K562 (cell line): ENCODE results near the gene SSU72. TPM values are rescaled to one million over a fixed set of nuclear protein-coding genes. Genes with fewer than 3 reads are reported as not detected.
A peak's percentile ranks its signal among the peaks of the same experiment; 100 is the strongest.

Source experiments
- CREB1 ChIP-seq, 2 experiments: sonication (generic) in 1 of 2; formaldehyde crosslinking in 1 of 2; IDR thresholded peaks; 2 replicates each; pipeline versions ENCODE4 v1.6.1 to v1.8.0; 2012 to 2022; ENCODE audit warnings: inconsistent platforms in 1 of 2, mild to moderate bottlenecking in 1 of 2, missing genetic modification reagents in 1 of 2, moderate library complexity in 1 of 2
- ETV5 ChIP-seq: sonication (generic); formaldehyde crosslinking; IDR thresholded peaks from 2 replicates; pipeline ENCODE4 v1.4.0; 2020; ENCODE audit warnings: low read depth, mild to moderate bottlenecking, missing genetic modification reagents
- HCFC1 ChIP-seq: IDR thresholded peaks from 2 replicates; pipeline ENCODE4 v1.6.1; 2012; ENCODE audit warnings: low read depth, low read length, improper control_type of control experiment
- HMG20B ChIP-seq: fragments of 250-450 bp; sonication (Bioruptor Pico); IDR thresholded peaks from 2 replicates; pipeline ENCODE4 v1.5.0; 2021; ENCODE audit warnings: mild to moderate bottlenecking
- PCBP1 ChIP-seq: fragments of 200-400 bp; formaldehyde crosslinking; IDR thresholded peaks from 2 replicates; pipeline ENCODE4 v1.6.1; 2018; ENCODE audit warnings: mild to moderate bottlenecking, low read depth, low read length; ENCODE audit not compliant: poor library complexity, severe bottlenecking
- RNF2 ChIP-seq: sonication (generic); IDR thresholded peaks from 2 replicates; pipeline ENCODE4 v1.6.1; 2016
- SAP30 ChIP-seq: fragments of 200-600 bp; sonication (generic); IDR thresholded peaks from 2 replicates; pipeline ENCODE4 v1.6.1; 2012; ENCODE audit warnings: borderline replicate concordance, low read depth, mild to moderate bottlenecking, moderate library complexity, low read length, control low read depth, inconsistent platforms; ENCODE audit not compliant: insufficient read depth, poor library complexity, severe bottlenecking
- SMAD2 ChIP-seq: fragments of 150-350 bp; IDR thresholded peaks from 2 replicates; pipeline ENCODE4 v1.6.1; 2014; ENCODE audit warnings: low read depth, mild to moderate bottlenecking, low read length
- YBX1 ChIP-seq: fragments of 450-650 bp; IDR thresholded peaks from 2 replicates; pipeline ENCODE4 v1.7.1; 2016; ENCODE audit warnings: mild to moderate bottlenecking
- ZEB2 ChIP-seq: fragments of 450-650 bp; IDR thresholded peaks from 2 replicates; pipeline ENCODE4 v1.6.1; 2016
- ZFP30 ChIP-seq: fragments of 250-450 bp; sonication (Bioruptor Pico); IDR thresholded peaks from 2 replicates; pipeline ENCODE4 v1.8.0; 2022; ENCODE audit warnings: moderate library complexity, mild to moderate bottlenecking, inconsistent platforms, borderline replicate concordance
- ZNF41 ChIP-seq: fragments of 250-450 bp; sonication (Bioruptor Pico); conservative IDR thresholded peaks from 2 replicates; pipeline ENCODE4 v1.4.0; 2020; ENCODE audit warnings: mild to moderate bottlenecking
- polyA plus RNA-seq, 8 experiments: library from polyadenylated mRNA; depleted of rRNA in 4 of 8; stranded (reverse) in 5 of 8; unstranded in 3 of 8; fragments of >200 nt; fragmentation: Nextera tagmentation in 2 of 8; fragmentation: Illumina TruSeq in 1 of 8; extraction: Ambion mirVana in 2 of 8; extraction: Trizol in 1 of 8; gene quantifications; 2 replicates each; pipeline versions ENCODE4 v1.2.1 to v1.2.3, GENCODE V29; 2011 to 2014; ENCODE audit warnings: inconsistent platforms in 1 of 8, missing spikeins in 1 of 8
- total RNA-seq, 7 experiments: library from RNA; depleted of rRNA in 6 of 7; stranded (reverse); fragments of >200 nt in 6 of 7; fragmentation: Illumina TruSeq in 2 of 7; extraction: Trizol in 2 of 7; gene quantifications; 2 replicates each; pipeline versions ENCODE4 v1.2.1 to v1.2.3, GENCODE V29; 2011 to 2021; ENCODE audit warnings: low replicate concordance in 1 of 7
- TF ChIP-seq, protein P1 (sequence below), 2 experiments: fragments of 450-650 bp; formaldehyde crosslinking in 1 of 2; IDR thresholded peaks; 2 replicates each; pipeline versions ENCODE4 v1.4.0 to v1.6.1; 2014 to 2020; ENCODE audit warnings: mild to moderate bottlenecking in 2 of 2, borderline replicate concordance in 1 of 2, low read depth in 1 of 2
- TF ChIP-seq, protein P2 (sequence below): fragments of 450-650 bp; IDR thresholded peaks from 2 replicates; pipeline ENCODE4 v1.6.1; 2017; ENCODE audit warnings: antibody characterized with exemption

Gene SSU72
- total and polyA plus RNA-seq, 9 of the 15 experiments (the other 6 are each of a cell fraction or from before 2014, with no cell fraction given) = 70.8 to 201 (median 94.6) TPM

DNA sequence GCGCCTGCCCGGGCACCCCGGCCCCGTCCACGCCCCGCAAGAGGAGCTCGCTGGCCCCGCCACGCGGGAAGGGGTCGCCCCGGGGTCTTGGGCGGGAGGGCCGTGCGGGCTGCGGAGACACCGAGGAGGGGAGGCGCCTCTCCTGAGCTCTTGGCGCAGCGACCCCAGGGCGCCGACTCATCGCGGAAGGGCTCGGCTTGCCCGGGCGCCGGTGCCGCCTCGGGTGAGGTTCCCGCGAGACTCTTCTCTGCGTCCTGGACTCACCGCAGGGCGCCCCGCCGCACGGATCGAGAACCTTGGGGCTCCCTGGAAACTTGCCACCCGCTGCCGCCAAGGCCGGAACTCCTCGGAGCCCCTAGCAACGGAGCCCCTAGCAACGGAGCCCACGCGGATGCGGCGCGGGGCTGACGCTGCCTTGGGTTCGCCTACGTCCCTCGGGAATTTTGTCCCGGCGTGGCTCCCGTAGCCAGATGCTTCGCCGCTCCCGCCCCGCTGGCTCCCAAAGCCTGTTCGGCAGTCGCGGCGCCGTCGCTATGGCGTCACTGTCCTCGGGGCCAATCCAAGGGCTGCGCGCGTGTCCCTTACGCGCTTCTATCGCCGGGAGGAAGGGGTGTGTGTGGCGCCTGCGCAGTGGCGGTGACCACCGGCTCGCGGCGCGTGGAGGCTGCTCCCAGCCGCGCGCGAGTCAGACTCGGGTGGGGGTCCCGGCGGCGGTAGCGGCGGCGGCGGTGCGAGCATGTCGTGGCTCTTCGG, 63.0 kb downstream of the SSU72 start, which contains the start of gene ATAD3A (continued):
- TF ChIP-seq, protein P1, sequence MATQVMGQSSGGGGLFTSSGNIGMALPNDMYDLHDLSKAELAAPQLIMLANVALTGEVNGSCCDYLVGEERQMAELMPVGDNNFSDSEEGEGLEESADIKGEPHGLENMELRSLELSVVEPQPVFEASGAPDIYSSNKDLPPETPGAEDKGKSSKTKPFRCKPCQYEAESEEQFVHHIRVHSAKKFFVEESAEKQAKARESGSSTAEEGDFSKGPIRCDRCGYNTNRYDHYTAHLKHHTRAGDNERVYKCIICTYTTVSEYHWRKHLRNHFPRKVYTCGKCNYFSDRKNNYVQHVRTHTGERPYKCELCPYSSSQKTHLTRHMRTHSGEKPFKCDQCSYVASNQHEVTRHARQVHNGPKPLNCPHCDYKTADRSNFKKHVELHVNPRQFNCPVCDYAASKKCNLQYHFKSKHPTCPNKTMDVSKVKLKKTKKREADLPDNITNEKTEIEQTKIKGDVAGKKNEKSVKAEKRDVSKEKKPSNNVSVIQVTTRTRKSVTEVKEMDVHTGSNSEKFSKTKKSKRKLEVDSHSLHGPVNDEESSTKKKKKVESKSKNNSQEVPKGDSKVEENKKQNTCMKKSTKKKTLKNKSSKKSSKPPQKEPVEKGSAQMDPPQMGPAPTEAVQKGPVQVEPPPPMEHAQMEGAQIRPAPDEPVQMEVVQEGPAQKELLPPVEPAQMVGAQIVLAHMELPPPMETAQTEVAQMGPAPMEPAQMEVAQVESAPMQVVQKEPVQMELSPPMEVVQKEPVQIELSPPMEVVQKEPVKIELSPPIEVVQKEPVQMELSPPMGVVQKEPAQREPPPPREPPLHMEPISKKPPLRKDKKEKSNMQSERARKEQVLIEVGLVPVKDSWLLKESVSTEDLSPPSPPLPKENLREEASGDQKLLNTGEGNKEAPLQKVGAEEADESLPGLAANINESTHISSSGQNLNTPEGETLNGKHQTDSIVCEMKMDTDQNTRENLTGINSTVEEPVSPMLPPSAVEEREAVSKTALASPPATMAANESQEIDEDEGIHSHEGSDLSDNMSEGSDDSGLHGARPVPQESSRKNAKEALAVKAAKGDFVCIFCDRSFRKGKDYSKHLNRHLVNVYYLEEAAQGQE (IDR thresholded peaks at IDR 0.05; ENCODE audit: borderline replicate concordance) = no peak
- TF ChIP-seq, protein P1 (CRISPR knock-in tag; IDR thresholded peaks at IDR 0.05; ENCODE audit: low read depth) = peak; percentile 70
- TF ChIP-seq SMAD2 = no peak
- no peak for TF ChIP-seq ZFP30 (CRISPR knock-in tag)
- no peak for TF ChIP-seq ZNF41 (CRISPR knock-in tag)
- TF ChIP-seq ETV5 (CRISPR knock-in tag) = peak; percentile 77; the same call in 1 of the 2 replicates
- TF ChIP-seq SAP30 = peak; percentile 86
- TF ChIP-seq CREB1 (IDR thresholded peaks at IDR 0.05) = peak; percentile 99
- TF ChIP-seq CREB1 (CRISPR knock-in tag; IDR thresholded peaks at IDR 0.05) = peak; percentile 99
- no peak for TF ChIP-seq HMG20B (CRISPR knock-in tag)
- TF ChIP-seq HCFC1 = peak; percentile 88
- TF ChIP-seq ZEB2 = no peak; the same call in 1 of the 2 replicates
- TF ChIP-seq RNF2 = peak; percentile 78
- TF ChIP-seq YBX1 = no peak
- TF ChIP-seq PCBP1 = peak; percentile 92
- TF ChIP-seq, protein P2, sequence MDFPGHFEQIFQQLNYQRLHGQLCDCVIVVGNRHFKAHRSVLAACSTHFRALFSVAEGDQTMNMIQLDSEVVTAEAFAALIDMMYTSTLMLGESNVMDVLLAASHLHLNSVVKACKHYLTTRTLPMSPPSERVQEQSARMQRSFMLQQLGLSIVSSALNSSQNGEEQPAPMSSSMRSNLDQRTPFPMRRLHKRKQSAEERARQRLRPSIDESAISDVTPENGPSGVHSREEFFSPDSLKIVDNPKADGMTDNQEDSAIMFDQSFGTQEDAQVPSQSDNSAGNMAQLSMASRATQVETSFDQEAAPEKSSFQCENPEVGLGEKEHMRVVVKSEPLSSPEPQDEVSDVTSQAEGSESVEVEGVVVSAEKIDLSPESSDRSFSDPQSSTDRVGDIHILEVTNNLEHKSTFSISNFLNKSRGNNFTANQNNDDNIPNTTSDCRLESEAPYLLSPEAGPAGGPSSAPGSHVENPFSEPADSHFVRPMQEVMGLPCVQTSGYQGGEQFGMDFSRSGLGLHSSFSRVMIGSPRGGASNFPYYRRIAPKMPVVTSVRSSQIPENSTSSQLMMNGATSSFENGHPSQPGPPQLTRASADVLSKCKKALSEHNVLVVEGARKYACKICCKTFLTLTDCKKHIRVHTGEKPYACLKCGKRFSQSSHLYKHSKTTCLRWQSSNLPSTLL = no peak
